Right renal pelvis (tissue), 4 donors: Measurements from ENCODE around the gene C1RL. TPM values are rescaled to one million over a fixed set of nuclear protein-coding genes. Genes with fewer than 3 reads are reported as not detected.

Experiments
- DNase-seq, 4 donors: peaks; one replicate each; pipeline ENCODE4 v3.0.0-alpha.2; 2013; ENCODE audit warnings: low read depth in 4 of 4, low spot score in 3 of 4, missing footprints in 1 of 4
- polyA plus RNA-seq, 4 donors: library from polyadenylated mRNA; unstranded; fragments of 120-200 nt; gene quantifications; one replicate each; pipeline ENCODE4 v1.2.1, GENCODE V29; 2013; ENCODE audit not compliant: insufficient read length in 4 of 4

The C1RL gene
- polyA plus RNA-seq, 4 donors, result 29.4 to 33.5 (median 32.1) TPM

DNA sequence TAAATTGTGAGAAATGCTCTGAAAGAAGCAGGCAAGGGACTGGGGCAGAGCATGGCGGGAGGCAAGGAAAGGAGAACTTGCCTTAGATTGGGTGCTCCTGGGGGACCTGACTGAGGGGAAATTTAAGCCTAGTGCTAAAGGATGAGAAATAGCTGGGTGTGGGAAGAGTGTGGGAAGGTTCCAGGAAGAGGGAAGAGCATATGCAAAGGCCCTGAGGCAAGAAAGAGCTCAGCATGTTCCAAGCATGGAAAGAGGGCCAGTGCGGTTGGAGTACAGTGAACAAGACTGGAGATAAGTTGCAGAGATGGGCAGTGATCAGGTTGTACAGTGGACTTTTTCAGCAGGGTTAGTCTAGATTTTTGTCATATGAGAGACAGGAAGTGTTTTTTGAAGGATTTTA is 30.2 kb upstream of the C1RL start:
- no peak for DNase-seq

- DNase-seq, result no peak
These were observed 28.9 kb upstream of the C1RL start for GRCh38 chr12:7137908-7138307.

- DNase-seq, result no peak
These were observed 27.7 kb upstream of the C1RL start for GRCh38 chr12:7136676-7137075.

DNA sequence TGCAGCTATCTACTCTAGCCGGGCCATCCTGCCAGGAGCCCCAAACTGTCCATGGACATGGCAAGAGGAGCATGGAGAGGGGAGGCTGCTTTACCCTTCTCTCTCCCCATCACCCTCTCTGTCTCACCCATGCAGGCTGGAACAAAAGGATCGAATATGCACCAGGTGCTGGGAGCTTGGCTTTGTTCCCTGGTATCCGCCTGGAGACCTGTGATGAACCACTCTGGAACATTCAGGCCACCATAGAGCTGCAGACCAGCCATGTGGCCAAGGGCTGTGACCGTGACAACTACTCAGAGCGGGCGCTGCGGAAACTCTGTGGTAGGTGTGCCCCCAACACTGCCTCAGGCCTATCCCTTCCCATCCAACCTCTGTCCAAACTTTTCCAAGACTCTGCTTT is 27.1 kb upstream of the C1RL start:
- no peak for DNase-seq

GRCh38 chr12:7134396-7135166 is 25.6 kb upstream of the C1RL start:
- no peak for DNase-seq

DNA sequence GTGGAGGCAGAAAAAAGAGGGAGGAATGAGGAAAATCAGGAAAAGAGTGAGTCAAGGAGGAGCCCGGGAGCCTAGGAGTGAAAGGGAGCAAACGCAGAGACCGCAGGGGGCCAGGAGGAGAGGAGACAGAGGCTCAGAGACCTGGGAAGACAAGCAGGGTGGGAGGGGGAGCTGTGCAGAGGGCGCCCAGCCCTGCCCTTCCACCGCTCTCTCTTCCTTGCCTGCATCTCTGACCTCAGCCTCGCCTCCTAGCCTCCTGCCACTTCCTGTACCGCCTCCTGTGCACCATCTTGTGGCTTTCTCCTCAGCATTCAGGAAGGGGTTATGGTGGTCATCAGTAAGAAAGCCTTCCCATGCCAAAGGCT is 22.5 kb upstream of the C1RL start:
- DNase-seq, result no peak

- no peak for DNase-seq
These were observed 21.9 kb upstream of the C1RL start for GRCh38 chr12:7130701-7131501.

- DNase-seq, result peak in 3 of 4 donors; percentile 76 to 89 (median 82)
These were observed 21.1 kb upstream of the C1RL start, which contains the start of gene CLSTN3 for GRCh38 chr12:7129872-7130691. Gene CLSTN3, plus strand, starts transcription at chr12:7130371. Its CDS starts 278 bp downstream, at chr12:7130649.

- DNase-seq, result no peak
These were observed 20.4 kb upstream of the C1RL start for GRCh38 chr12:7129287-7129871.

- DNase-seq, result no peak
These were observed 19.8 kb upstream of the C1RL start, which contains the start of gene RBP5 for GRCh38 chr12:7128681-7129286. Gene RBP5, minus strand, starts transcription at chr12:7128889. Its CDS starts 114 bp downstream, at chr12:7128775.

- no peak for DNase-seq
These were observed 19.1 kb upstream of the C1RL start for GRCh38 chr12:7127916-7128626.

GRCh38 chr12:7125632-7126227 is 16.7 kb upstream of the C1RL start:
- DNase-seq, result no peak

GRCh38 chr12:7123806-7124522 is 14.9 kb upstream of the C1RL start:
- peak in 1 of 4 donors; percentile 57 for DNase-seq

DNA sequence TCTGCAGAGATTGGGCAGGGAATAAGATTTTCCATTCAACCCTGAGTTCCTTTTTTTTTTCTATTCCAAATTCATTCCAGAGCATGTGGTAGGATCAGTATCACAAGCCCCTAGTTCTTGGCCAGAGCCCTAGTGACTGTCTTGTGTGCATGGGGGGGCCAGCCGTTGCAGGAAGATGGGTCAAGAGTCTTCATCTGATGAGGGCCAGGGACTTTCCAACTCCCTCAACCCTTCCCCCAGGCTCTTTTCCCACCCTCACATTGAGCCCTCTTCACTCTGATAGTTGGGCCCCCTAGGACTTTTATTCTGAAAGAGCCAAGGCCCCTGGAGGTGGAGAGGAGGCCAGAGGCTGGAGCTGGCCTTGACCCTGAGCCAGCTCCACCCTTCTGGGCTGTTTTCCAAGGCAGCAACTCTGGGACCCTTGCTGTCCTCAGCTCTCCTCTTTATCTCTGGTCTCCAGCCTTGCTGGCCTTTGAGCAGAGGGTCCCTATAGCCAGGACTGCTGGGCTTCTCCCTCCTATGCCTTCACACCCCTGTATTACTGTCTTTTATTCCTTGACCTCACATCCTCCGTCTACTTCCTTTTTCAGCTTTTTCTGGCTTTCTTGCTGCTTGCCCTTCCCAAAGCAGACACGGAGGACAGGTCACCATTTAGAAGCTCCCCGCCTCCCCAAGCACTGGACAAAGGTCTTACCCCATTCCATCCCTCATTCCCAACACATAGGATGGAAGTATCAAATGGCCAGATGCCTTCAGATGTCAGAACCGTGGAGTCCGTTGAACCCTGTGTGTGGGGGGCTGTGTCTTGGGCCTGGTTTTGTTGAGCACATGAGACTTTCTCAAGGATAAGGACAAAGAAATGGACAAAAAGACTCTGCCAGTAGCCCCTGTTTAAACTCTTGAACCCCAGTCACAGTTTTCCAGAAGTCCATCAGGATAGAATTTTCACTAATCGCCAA is 14.1 kb upstream of the C1RL start:
- DNase-seq, result no peak

DNA sequence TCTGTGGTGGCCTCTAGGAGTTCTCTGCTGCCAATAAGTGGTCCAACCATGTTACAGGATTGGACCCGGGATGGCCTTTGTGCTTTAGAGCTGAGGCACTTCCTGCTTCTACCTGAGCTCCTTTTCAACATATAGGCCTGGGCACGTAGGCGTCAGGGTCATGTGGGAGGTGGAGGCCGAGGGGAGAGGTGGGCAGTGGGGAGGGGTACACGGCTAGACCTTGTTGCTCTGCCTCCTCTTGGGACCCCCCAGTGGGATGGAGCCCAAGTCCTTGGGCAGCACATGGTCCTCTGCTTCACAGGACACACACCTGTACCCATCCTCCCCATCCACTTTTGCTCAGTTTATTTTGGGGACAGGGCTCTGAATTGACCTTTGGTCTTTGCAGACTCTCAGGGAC is 12.3 kb upstream of the C1RL start:
- no peak for DNase-seq

DNA sequence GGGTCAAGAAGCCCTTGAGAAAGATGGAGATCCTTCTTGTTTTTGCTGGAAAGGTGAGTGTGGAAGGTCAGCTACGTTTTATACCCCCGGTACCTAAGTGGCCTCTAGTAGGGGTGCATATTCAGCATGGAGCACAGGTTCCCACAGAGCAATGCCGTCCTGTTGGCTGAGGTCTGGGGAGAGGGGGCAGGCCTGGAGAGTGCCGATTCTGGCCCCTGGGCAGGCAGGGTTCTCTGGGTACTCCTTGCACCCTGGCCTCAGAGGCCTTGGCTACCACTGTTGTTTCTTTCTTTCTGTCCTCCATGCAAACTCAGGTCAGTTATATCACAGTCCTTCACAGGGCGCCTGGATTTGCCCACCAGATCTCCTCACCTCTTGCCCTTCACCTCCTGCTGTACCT is 11.2 kb upstream of the C1RL start:
- no peak for DNase-seq

DNA sequence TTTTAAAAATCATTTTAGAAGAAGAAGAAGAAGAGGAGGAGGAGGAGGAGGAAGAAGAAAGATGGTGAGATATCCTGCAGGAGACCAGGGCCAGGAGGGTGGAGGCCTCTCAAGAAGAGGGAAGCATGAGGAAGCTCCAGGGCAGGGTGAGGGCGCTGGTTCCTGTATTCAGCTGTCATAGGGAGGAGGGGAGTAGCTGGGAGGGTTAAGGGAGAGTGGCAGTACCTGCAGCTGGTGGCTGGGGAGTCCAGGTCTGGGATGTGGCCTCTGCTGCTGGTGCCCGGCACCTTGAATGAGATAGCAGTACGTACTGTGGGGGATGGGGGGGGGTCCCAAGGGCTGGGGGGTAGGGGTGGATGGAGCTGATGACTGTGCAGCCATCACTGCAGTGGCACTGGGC is 9.9 kb upstream of the C1RL start:
- DNase-seq, result no peak
